HEK293T (cell line): ENCODE measurements around the gene POU2AF3.

ENCODE experiments used
- ARNT ChIP-seq: fragments of 450-650 bp; IDR thresholded peaks from 2 replicates; pipeline ENCODE4 v1.6.1; 2017; ENCODE audit warnings: mild to moderate bottlenecking
- BHLHE40 ChIP-seq: fragments of 450-650 bp; IDR thresholded peaks from 2 replicates; pipeline ENCODE4 v1.6.1; 2016; ENCODE audit warnings: mild to moderate bottlenecking, moderate library complexity, borderline replicate concordance
- ELF4 ChIP-seq: fragments of 450-650 bp; IDR thresholded peaks from 2 replicates; pipeline ENCODE4 v1.6.1; 2017; ENCODE audit warnings: antibody characterized with exemption
- FOXK2 ChIP-seq: fragments of 450-650 bp; IDR thresholded peaks from 2 replicates; pipeline ENCODE4 v1.6.1; 2016; ENCODE audit warnings: mild to moderate bottlenecking
- HDGF ChIP-seq: fragments of 450-650 bp; IDR thresholded peaks from 2 replicates; pipeline ENCODE4 v1.6.1; 2017; ENCODE audit warnings: antibody characterized with exemption, borderline replicate concordance
- L3MBTL2 ChIP-seq: fragments of 450-650 bp; conservative IDR thresholded peaks from 2 replicates; pipeline ENCODE4 v1.6.1; 2016; ENCODE audit warnings: mild to moderate bottlenecking
- LEF1 ChIP-seq: fragments of 450-650 bp; IDR thresholded peaks from 2 replicates; pipeline ENCODE4 v1.6.1; 2017; ENCODE audit warnings: mild to moderate bottlenecking, borderline replicate concordance
- NFRKB ChIP-seq: fragments of 450-650 bp; IDR thresholded peaks from 2 replicates; pipeline ENCODE4 v1.6.1; 2016; ENCODE audit warnings: mild to moderate bottlenecking, moderate library complexity
- SP1 ChIP-seq: fragments of 450-650 bp; IDR thresholded peaks from 2 replicates; pipeline ENCODE4 v1.6.1; 2017
- SUZ12 ChIP-seq: fragments of 450-650 bp; IDR thresholded peaks from 2 replicates; pipeline ENCODE4 v1.6.1; 2016; ENCODE audit warnings: mild to moderate bottlenecking
- TARDBP ChIP-seq: fragments of 450-650 bp; IDR thresholded peaks from 2 replicates; pipeline ENCODE4 v1.6.1; 2016
- ZNF384 ChIP-seq: fragments of 450-650 bp; IDR thresholded peaks from 2 replicates; pipeline ENCODE4 v1.6.1; 2016

- TF ChIP-seq SP1: no peak
- no peak for TF ChIP-seq LEF1
- TF ChIP-seq ZNF384: no peak
- TF ChIP-seq FOXK2: no peak
- TF ChIP-seq BHLHE40: no peak
- no peak for TF ChIP-seq NFRKB
- TF ChIP-seq HDGF: no peak
- no peak for TF ChIP-seq L3MBTL2
- no peak for TF ChIP-seq TARDBP
- no peak for TF ChIP-seq SUZ12
- no peak for TF ChIP-seq ARNT
- no peak for TF ChIP-seq ELF4
Observed at GRCh38 chr11:111298413-111299100, at the start of gene POU2AF3.
